ENCODE measurements around the gene MFAP1.

Gene MFAP1

DNA sequence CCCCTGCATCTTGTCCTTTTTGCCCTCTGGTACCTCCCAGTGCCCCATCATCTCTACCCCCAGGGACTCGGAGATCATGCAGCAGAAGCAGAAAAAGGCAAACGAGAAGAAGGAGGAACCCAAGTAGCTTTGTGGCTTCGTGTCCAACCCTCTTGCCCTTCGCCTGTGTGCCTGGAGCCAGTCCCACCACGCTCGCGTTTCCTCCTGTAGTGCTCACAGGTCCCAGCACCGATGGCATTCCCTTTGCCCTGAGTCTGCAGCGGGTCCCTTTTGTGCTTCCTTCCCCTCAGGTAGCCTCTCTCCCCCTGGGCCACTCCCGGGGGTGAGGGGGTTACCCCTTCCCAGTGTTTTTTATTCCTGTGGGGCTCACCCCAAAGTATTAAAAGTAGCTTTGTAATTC, 30.8 kb downstream of the MFAP1 start:
- Histone ChIP-seq H3K4me3 (ENCODE audit: low read depth in 1 of 2, low read length in 2 of 2) (peak overlapping the region; percentile 86 to 88), H3K4me1 (ENCODE audit: control insufficient read depth in 1 of 2, insufficient read depth in 2 of 2, low read length in 2 of 2) (peaks cover 18 to 35% of the 10 kb centered on the region in 2 donors), H3K9me3 (ENCODE audit: control insufficient read depth in 1 of 2, low read length in 2 of 2) (no peaks in the 10 kb centered on the region), H3K27ac (ENCODE audit: low read length) (peak overlapping the region; percentile 99), H3K36me3 (ENCODE audit: control insufficient read depth in 1 of 2, insufficient read depth in 2 of 2, low read length in 2 of 2) (peaks cover 40 to 42% of the 10 kb centered on the region in 2 donors), H3K27me3 (ENCODE audit: low read depth, low read length) (no peaks in the 10 kb centered on the region)

DNA sequence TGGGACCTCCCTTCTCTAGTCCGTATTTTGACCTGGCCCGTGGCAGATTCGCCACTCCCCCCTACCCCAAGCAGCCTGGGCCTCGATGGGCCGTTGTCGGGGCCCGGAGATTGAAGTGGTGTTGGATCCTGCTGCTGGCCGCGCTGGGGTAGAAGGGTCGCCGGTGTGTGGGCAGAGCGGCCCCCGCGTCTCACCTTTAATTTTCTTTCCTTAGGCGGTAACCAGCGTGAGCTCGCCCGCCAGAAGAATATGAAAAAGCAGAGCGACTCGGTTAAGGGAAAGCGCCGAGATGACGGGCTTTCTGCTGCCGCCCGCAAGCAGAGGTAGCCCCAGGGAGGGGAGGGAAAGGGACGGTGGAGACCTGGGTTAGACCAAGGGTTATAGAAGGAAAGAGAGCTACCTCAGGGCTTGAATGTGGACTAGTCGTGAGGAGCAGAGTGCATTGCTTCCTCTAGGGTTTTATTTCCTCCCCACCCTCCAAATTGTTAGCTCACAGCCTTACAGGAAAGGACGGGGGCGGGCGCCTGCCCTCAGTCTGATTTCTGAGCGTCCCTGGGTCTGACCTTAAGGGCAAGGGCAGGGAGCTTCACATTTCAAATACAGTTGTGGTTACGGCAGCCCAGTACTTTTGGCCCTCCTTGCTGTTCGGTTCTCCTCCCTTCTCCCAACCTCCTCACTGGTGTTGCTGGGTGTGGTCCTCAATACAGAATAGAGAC, 31.6 kb downstream of the MFAP1 start:
- peaks cover 13 to 35% of the 10 kb centered on the region in 2 donors for H3K4me1 ChIP-seq (ENCODE audit: control insufficient read depth in 1 of 2, insufficient read depth in 2 of 2, low read length in 2 of 2)
- H3K36me3 ChIP-seq (ENCODE audit: control insufficient read depth in 1 of 2, insufficient read depth in 2 of 2, low read length in 2 of 2): peaks cover 38 to 39% of the 10 kb centered on the region in 2 donors
- peak overlapping the region; percentile 86 to 88 for H3K4me3 ChIP-seq (ENCODE audit: low read depth in 1 of 2, low read length in 2 of 2)
- H3K27ac ChIP-seq (ENCODE audit: low read length): peak overlapping the region; percentile 99
- H3K9me3 ChIP-seq (ENCODE audit: control insufficient read depth in 1 of 2, low read length in 2 of 2): no peaks in the 10 kb centered on the region
- no peaks in the 10 kb centered on the region for H3K27me3 ChIP-seq (ENCODE audit: low read depth, low read length)

DNA sequence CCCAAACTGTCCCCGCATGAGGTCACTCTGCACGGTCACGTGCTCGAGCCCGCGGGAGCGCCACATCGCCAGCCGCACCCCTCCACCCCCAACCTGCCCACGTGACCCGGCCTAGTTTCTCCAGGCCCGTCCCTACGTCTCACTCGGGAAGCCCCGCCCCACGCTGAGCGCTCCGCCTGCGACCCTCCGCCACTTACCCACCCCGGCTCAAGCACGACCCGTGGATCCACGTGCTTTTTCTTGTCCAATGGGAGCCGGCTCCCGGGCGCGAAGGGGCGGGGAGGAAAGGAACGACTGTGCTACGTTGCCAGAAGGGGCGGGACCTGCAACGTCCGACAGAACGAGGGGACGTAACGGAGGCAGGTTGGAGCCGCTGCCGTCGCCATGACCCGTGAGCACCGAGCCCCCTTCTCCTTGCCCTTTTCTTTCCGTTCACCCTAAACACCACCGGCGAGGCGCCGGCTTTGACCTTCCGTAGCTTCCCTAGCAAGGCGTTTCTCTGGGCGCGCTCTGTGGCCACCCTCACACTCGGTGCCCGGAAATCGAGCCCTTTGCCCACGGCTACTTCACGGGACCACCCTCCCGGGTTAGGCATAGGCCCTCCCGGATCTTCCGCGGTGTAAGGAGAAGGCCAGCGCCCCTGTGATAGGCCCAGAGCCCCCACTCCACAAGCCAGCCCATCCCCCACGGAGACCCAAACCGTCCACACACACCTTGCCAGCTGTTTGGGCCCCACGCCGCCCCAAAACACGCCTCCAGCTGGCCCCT, 32.3 kb downstream of the MFAP1 start, which contains the start of gene SERF2:
Gene SERF2 (plus strand): TSS at position 328 of the 768 bp plus-strand sequence. CDS start 57 bp downstream, at position 385.
- Histone ChIP-seq H3K9me3 (ENCODE audit: control insufficient read depth in 1 of 2, low read length in 2 of 2) (no peaks in the 10 kb centered on the region), H3K4me3 (ENCODE audit: low read depth in 1 of 2, low read length in 2 of 2) (peak within 1 kb of the TSS; percentile 86 to 88), H3K36me3 (ENCODE audit: control insufficient read depth in 1 of 2, insufficient read depth in 2 of 2, low read length in 2 of 2) (peaks cover 35 to 39% of the 10 kb centered on the region in 2 donors), H3K27me3 (ENCODE audit: low read depth, low read length) (no peaks in the 10 kb centered on the region), H3K27ac (ENCODE audit: low read length) (peak within 1 kb of the TSS; percentile 99), H3K4me1 (ENCODE audit: control insufficient read depth in 1 of 2, insufficient read depth in 2 of 2, low read length in 2 of 2) (peaks cover 10 to 35% of the 10 kb centered on the region in 2 donors)

DNA sequence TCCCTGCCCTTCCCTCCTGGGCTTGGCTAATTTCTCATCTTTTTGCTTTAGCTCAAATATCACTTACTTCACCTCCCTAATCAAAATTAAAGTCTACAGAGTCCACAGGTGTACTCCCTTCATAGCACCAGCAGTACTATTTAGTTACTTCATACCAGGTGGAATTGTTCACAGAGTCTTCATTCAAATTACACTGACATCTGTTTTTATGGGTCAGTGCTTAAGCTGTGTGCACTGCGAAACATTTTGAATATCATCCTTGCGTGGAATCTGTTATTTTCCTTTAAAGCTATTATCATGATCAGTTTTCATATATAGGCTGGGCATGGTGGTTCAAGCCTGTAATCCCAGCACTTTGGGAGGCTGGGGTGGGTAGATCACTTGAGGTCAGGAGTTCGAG, 35.1 kb downstream of the MFAP1 start:
- H3K9me3 ChIP-seq (ENCODE audit: control insufficient read depth in 1 of 2, low read length in 2 of 2): no peaks in the 10 kb centered on the region
- no peaks in the 10 kb centered on the region for H3K27me3 ChIP-seq (ENCODE audit: low read depth, low read length)
- peaks cover 10 to 13% of the 10 kb centered on the region in 2 donors for H3K36me3 ChIP-seq (ENCODE audit: control insufficient read depth in 1 of 2, insufficient read depth in 2 of 2, low read length in 2 of 2)
- H3K4me3 ChIP-seq (ENCODE audit: low read depth in 1 of 2, low read length in 2 of 2): no peak overlapping the region
- H3K27ac ChIP-seq (ENCODE audit: low read length): no peak overlapping the region
- peaks cover 10 to 13% of the 10 kb centered on the region in 2 donors for H3K4me1 ChIP-seq (ENCODE audit: control insufficient read depth in 1 of 2, insufficient read depth in 2 of 2, low read length in 2 of 2)

DNA sequence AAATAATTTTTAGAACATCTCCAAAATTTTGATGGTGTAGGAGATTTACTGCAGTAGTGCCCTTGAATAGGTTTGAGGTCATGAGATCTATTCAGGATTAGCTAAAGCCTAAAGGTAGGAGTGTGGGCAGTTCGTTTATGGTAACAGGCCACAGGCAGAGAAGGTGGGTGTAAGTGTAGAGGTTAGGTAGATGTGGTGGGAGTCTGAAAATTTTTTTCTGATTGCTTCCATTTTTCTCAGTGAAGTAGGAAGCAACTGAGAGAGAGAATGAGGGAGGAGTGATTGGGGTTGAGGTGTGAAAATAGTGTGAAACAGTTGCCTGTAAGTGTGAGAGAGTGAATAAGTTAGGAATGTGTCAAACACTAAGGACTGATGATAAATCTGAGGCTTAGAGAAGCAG, 45.5 kb downstream of the MFAP1 start:
- Histone ChIP-seq H3K27ac (ENCODE audit: low read length) (no peak overlapping the region), H3K27me3 (ENCODE audit: low read depth, low read length) (no peaks in the 10 kb centered on the region), H3K36me3 (ENCODE audit: control insufficient read depth in 1 of 2, insufficient read depth in 2 of 2, low read length in 2 of 2) (no peaks in the 10 kb centered on the region), H3K4me3 (ENCODE audit: low read depth in 1 of 2, low read length in 2 of 2) (no peak overlapping the region), H3K9me3 (ENCODE audit: control insufficient read depth in 1 of 2, low read length in 2 of 2) (no peaks in the 10 kb centered on the region), H3K4me1 (ENCODE audit: control insufficient read depth in 1 of 2, insufficient read depth in 2 of 2, low read length in 2 of 2) (peaks cover 0 to 6% of the 10 kb centered on the region in 2 donors)

DNA sequence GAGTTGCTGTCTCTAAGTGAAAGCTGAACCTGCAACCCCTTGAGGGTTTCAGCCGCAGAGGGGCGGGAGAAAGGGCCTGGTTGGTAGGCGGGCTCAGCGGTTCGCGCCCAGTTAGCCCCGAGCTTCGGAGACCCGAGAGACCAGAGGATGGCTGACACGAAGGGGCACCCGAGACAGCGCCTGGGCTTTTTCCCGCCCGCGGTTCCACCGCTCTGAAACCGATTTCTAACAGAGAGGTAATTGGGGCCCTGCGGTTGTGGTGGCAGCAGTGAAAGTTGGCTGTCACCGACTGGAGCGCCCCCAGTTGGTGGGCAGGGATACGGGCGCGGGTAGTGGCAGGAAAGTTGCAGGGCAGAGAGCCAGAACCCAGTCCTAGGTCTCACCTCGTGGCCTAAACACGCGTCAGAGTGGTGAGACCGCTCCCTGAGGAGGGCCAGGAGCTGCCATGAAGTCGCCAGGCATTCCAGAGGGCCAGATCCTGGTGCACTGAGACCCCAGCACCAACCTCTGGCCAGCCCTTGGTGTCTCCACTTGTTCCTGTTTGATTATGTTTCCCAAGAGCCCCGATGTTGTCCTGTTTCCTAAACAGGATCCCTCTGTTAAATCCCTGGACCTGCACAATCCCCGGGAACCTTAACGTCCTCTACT, 47.1 kb downstream of the MFAP1 start:
- peaks cover 0 to 6% of the 10 kb centered on the region in 2 donors for H3K4me1 ChIP-seq (ENCODE audit: control insufficient read depth in 1 of 2, insufficient read depth in 2 of 2, low read length in 2 of 2)
- H3K9me3 ChIP-seq (ENCODE audit: control insufficient read depth in 1 of 2, low read length in 2 of 2): no peaks in the 10 kb centered on the region
- H3K27ac ChIP-seq (ENCODE audit: low read length): peak overlapping the region; percentile 84
- H3K36me3 ChIP-seq (ENCODE audit: control insufficient read depth in 1 of 2, insufficient read depth in 2 of 2, low read length in 2 of 2): peaks cover 9 to 10% of the 10 kb centered on the region in 2 donors
- H3K4me3 ChIP-seq (ENCODE audit: low read depth in 1 of 2, low read length in 2 of 2): peak overlapping the region; percentile 84 to 85
- H3K27me3 ChIP-seq (ENCODE audit: low read depth, low read length): no peaks in the 10 kb centered on the region

DNA sequence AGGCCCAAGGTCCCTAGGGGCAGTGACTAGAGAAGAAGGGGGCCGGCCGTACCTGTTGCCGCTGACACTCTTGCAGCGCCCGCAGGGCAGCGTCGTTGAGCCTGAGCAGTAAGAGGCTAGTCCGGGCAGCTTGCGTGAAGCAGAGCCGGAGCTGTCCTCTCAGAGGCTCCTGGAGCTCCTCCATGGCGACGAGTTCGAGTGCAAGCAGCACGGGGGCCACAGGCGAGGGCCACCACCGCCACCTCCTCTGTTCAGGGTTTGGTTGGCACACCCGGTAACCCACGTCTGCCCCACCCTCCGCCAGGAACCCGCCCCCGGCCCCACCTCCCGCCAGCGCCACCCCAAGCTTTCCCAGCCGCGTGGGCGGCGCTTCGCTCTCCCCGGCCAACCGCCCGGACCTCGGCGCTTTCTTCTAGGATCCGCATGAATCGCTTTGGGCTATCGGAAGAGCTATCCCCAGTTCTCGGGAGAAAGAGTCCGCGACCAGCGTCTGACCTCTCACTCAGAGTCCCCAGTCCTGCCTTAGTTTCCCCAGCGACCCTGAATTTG, 47.7 kb downstream of the MFAP1 start, which contains the start of gene ELL3:
Gene ELL3 (minus strand): TSS at position 249 of the 549 bp plus-strand sequence. CDS start 65 bp downstream, at position 184.
- H3K27ac ChIP-seq (ENCODE audit: low read length): peak within 1 kb of the TSS; percentile 84
- H3K9me3 ChIP-seq (ENCODE audit: control insufficient read depth in 1 of 2, low read length in 2 of 2): no peaks in the 10 kb centered on the region
- H3K36me3 ChIP-seq (ENCODE audit: control insufficient read depth in 1 of 2, insufficient read depth in 2 of 2, low read length in 2 of 2): peaks cover 14 to 15% of the 10 kb centered on the region in 2 donors
- H3K27me3 ChIP-seq (ENCODE audit: low read depth, low read length): no peaks in the 10 kb centered on the region
- peak within 1 kb of the TSS; percentile 84 to 85 for H3K4me3 ChIP-seq (ENCODE audit: low read depth in 1 of 2, low read length in 2 of 2)
- H3K4me1 ChIP-seq (ENCODE audit: control insufficient read depth in 1 of 2, insufficient read depth in 2 of 2, low read length in 2 of 2): peaks cover 0 to 6% of the 10 kb centered on the region in 2 donors

DNA sequence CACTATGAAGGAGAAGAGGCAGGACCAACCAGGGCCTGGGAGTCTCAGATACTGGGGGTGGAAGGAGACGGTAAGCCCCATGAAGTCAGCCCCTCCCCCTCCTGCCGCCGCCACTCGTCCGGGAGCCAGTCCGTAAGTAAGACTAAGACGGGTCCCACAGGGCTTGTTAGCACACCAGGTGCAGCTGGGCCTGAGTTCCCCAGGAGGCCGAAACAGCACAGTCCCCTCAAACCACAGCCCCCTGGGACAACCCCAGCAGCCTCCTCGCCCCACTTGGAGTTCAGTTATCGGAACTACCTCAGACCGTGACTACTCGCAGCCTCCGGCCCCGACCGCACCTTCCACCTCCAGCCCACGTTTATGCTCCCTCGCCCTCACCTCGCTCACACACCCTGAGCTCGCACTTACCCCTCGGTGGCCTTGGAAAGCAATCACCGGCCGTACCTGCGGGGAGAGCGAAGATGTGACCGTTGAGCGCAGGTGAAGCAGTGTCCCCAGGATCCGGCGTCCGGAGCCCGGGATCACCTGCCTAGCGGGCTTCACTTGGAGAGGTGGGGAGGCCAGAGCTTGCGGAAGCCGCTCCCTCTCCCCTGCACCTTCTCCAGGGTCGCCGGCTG, 48.3 kb downstream of the MFAP1 start:
- peak overlapping the region; percentile 69 for H3K27ac ChIP-seq (ENCODE audit: low read length)
- no peaks in the 10 kb centered on the region for H3K27me3 ChIP-seq (ENCODE audit: low read depth, low read length)
- H3K4me1 ChIP-seq (ENCODE audit: control insufficient read depth in 1 of 2, insufficient read depth in 2 of 2, low read length in 2 of 2): peaks cover 0 to 6% of the 10 kb centered on the region in 2 donors
- peak overlapping the region; percentile 84 to 85 for H3K4me3 ChIP-seq (ENCODE audit: low read depth in 1 of 2, low read length in 2 of 2)
- peaks cover 20% of the 10 kb centered on the region in 2 donors for H3K36me3 ChIP-seq (ENCODE audit: control insufficient read depth in 1 of 2, insufficient read depth in 2 of 2, low read length in 2 of 2)
- no peaks in the 10 kb centered on the region for H3K9me3 ChIP-seq (ENCODE audit: control insufficient read depth in 1 of 2, low read length in 2 of 2)

DNA sequence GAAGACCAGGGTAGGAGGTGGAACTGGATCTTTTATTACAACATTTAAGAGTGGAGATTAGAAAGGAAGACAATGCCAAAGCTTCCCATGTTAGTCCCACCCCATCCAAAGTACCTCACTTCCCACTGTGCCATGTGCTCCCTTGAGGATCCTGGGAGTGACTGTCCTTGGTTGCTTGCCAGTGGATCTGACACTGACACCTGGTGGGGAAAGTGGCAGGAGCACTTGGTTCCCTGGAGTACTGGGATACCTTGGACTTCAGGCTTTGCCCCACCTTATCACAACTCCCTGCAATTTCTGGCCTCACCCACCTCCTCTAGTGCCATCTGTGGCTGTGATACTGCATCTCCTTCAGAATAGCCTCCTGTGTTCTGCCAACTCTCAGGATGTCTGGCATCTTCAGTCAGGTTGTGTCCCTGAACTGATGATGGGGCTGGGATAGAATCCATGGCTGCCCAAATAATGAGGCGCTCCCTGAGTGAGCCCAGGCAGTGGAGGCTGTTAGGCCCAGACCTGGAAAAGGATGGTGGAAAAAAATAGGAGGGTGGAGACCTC, 49.0 kb downstream of the MFAP1 start:
- H3K27ac ChIP-seq (ENCODE audit: low read length): peak overlapping the region; percentile 69
- no peaks in the 10 kb centered on the region for H3K9me3 ChIP-seq (ENCODE audit: control insufficient read depth in 1 of 2, low read length in 2 of 2)
- peaks cover 25 to 26% of the 10 kb centered on the region in 2 donors for H3K36me3 ChIP-seq (ENCODE audit: control insufficient read depth in 1 of 2, insufficient read depth in 2 of 2, low read length in 2 of 2)
- H3K27me3 ChIP-seq (ENCODE audit: low read depth, low read length): no peaks in the 10 kb centered on the region
- H3K4me3 ChIP-seq (ENCODE audit: low read depth in 1 of 2, low read length in 2 of 2): peak overlapping the region in 1 of 2 donors; percentile 85
- H3K4me1 ChIP-seq (ENCODE audit: control insufficient read depth in 1 of 2, insufficient read depth in 2 of 2, low read length in 2 of 2): peaks cover 0 to 6% of the 10 kb centered on the region in 2 donors

DNA sequence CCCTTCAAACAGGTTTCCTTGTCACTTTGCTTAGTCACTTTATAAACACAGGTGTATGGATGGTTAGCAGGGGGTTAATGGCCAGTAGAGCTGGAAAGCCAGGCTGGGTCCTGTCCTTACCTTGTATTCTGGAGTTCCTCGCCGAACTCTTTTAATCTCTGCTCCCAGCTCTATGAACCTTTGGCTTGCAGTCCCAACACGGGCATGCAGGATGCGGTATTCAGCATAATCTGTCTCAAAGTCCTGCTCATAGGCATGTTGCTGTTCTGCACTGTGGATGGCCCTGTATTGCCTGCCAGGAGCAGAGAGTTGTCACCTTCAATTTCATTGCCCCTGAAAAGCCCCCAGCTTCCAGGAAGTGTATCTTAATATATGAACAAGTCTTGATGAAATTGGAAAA, 50.4 kb downstream of the MFAP1 start:
- peaks cover 35 to 37% of the 10 kb centered on the region in 2 donors for H3K36me3 ChIP-seq (ENCODE audit: control insufficient read depth in 1 of 2, insufficient read depth in 2 of 2, low read length in 2 of 2)
- no peaks in the 10 kb centered on the region for H3K9me3 ChIP-seq (ENCODE audit: control insufficient read depth in 1 of 2, low read length in 2 of 2)
- H3K4me1 ChIP-seq (ENCODE audit: control insufficient read depth in 1 of 2, insufficient read depth in 2 of 2, low read length in 2 of 2): peaks cover 0 to 6% of the 10 kb centered on the region in 2 donors
- no peaks in the 10 kb centered on the region for H3K27me3 ChIP-seq (ENCODE audit: low read depth, low read length)
- no peak overlapping the region for H3K4me3 ChIP-seq (ENCODE audit: low read depth in 1 of 2, low read length in 2 of 2)
- H3K27ac ChIP-seq (ENCODE audit: low read length): no peak overlapping the region
